Measurements from ENCODE around the gene TRIM47. TPM values are rescaled to one million over a fixed set of nuclear protein-coding genes. Genes with fewer than 3 reads are reported as not detected.

The TRIM47 gene
- total and polyA plus RNA-seq, 2 experiments from 2014 or later: 7.2 to 9.9 TPM

DNA sequence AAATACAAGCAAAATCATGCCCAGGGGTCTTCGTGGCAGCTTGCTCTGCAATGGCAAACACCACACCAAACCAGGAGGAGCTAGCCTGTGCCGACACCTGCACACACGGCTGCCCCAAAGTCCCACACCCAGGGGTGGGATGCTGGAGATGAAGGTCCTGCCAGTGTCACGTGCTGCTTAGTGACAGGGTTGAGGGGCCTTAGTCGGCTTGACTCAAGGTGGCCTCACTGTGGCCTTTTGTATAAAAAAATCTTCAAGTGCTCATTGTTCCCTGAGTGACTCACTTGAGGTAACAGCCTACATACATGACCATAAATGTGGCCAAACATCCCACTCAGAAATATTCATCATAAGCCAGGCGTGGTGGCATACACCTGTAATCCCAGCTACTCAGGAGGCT lies 11.1 kb upstream of the TRIM47 start:
- TF ChIP-seq POLR2AphosphoS5 (IDR thresholded peaks at IDR 0.05; ENCODE audit: low read depth) (no peak), EZH2phosphoT487 (IDR thresholded peaks at IDR 0.05; ENCODE audit: unreplicated experiment) (no peak), CREB1 (CRISPR knock-in tag; IDR thresholded peaks at IDR 0.05; ENCODE audit: low read depth) (no peak), STAT1 (IDR thresholded peaks at IDR 0.05; ENCODE audit: unreplicated experiment) (no peak), REST (IDR thresholded peaks at IDR 0.05; ENCODE audit: unreplicated experiment) (no peak), ZNF462 (CRISPR knock-in tag; IDR thresholded peaks at IDR 0.05) (no peak), ZNF114 (CRISPR knock-in tag; IDR thresholded peaks at IDR 0.05) (no peak), EZH2 (IDR thresholded peaks at IDR 0.05; ENCODE audit: low read depth, unreplicated experiment) (no peak), JUNB (IDR thresholded peaks at IDR 0.05; ENCODE audit: unreplicated experiment) (no peak), ZNF331 (CRISPR knock-in tag; IDR thresholded peaks at IDR 0.05; ENCODE audit: low read depth) (no peak)
- TF ChIP-seq, protein P1, sequence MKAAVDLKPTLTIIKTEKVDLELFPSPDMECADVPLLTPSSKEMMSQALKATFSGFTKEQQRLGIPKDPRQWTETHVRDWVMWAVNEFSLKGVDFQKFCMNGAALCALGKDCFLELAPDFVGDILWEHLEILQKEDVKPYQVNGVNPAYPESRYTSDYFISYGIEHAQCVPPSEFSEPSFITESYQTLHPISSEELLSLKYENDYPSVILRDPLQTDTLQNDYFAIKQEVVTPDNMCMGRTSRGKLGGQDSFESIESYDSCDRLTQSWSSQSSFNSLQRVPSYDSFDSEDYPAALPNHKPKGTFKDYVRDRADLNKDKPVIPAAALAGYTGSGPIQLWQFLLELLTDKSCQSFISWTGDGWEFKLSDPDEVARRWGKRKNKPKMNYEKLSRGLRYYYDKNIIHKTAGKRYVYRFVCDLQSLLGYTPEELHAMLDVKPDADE (IDR thresholded peaks at IDR 0.05): no peak
- TF ChIP-seq, protein P2, sequence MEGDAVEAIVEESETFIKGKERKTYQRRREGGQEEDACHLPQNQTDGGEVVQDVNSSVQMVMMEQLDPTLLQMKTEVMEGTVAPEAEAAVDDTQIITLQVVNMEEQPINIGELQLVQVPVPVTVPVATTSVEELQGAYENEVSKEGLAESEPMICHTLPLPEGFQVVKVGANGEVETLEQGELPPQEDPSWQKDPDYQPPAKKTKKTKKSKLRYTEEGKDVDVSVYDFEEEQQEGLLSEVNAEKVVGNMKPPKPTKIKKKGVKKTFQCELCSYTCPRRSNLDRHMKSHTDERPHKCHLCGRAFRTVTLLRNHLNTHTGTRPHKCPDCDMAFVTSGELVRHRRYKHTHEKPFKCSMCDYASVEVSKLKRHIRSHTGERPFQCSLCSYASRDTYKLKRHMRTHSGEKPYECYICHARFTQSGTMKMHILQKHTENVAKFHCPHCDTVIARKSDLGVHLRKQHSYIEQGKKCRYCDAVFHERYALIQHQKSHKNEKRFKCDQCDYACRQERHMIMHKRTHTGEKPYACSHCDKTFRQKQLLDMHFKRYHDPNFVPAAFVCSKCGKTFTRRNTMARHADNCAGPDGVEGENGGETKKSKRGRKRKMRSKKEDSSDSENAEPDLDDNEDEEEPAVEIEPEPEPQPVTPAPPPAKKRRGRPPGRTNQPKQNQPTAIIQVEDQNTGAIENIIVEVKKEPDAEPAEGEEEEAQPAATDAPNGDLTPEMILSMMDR (conservative IDR thresholded peaks at IDR 0.05; ENCODE audit: low read depth in 2 of 2): no peak; a peak in 1 of 4 replicates
- Histone ChIP-seq H3F3A (replicated peaks; ENCODE audit: low read depth) (peaks cover 10% of the 10 kb centered on the region; the same call in 1 of the 2 replicates), H3K27me3 (ENCODE audit: insufficient read depth) (no peaks in the 10 kb centered on the region), H3K4me3 (no peak overlapping the region), H3K4me1 (ENCODE audit: insufficient read depth) (peaks cover 3% of the 10 kb centered on the region; the same call in 1 of the 2 replicates), H2AFZ (no peak overlapping the region), H3K9me2 (ENCODE audit: insufficient read depth) (no peaks in the 10 kb centered on the region), H3K36me3 (ENCODE audit: insufficient read depth) (no peaks in the 10 kb centered on the region), H4K20me1 (replicated peaks; ENCODE audit: insufficient read depth) (no peaks in the 10 kb centered on the region; the same call in 1 of the 2 replicates), H3K4me2 (no peak overlapping the region), H3K27ac (ENCODE audit: low read depth) (peak overlapping the region; percentile 19; the same call in 1 of the 2 replicates), H3K79me2 (replicated peaks; ENCODE audit: insufficient read depth) (0 out of 2 replicates have a peak, but pooled peaks cover 3% of the 10 kb centered on the region)
- DNase-seq (ENCODE audit: low spot score) (no peak), ATAC-seq (no peak)
- peaks cover 21% of the 10 kb centered on the region for H3K36me3 Mint-ChIP-seq (ENCODE audit: low read depth)
- H3K4me1 Mint-ChIP-seq: peaks cover 8% of the 10 kb centered on the region
- no peak overlapping the region for H3K4me3 Mint-ChIP-seq
- peaks cover 14% of the 10 kb centered on the region for H3K27me3 Mint-ChIP-seq (ENCODE audit: insufficient read depth, low read depth, poor library complexity)
- H3K27ac Mint-ChIP-seq: no peak overlapping the region; the same call in 1 of the 2 replicates
- no peaks in the 10 kb centered on the region for H3K9me3 Mint-ChIP-seq

Data from GM23338 (cell line).